Glutamatergic neuron (in vitro differentiated cells): ENCODE results near the gene PAQR5. TPM values are rescaled to one million over a fixed set of nuclear protein-coding genes. Genes with fewer than 3 reads are reported as not detected.

ENCODE experiments used
- DNase-seq: peaks from one replicate; pipeline ENCODE4 v3.0.0; 2022
- H3K27ac Mint-ChIP-seq: one replicate; pipeline ENCODE4 v1.8.0; 2020; ENCODE audit warnings: mild to moderate bottlenecking, mixed read lengths, inconsistent platforms; ENCODE audit not compliant: unreplicated experiment
- H3K27me3 Mint-ChIP-seq: one replicate; pipeline ENCODE4 v1.8.0; 2020; ENCODE audit warnings: mild to moderate bottlenecking, moderate library complexity, mixed read lengths, inconsistent platforms; ENCODE audit not compliant: unreplicated experiment
- H3K36me3 Mint-ChIP-seq: one replicate; pipeline ENCODE4 v1.8.0; 2020; ENCODE audit warnings: mild to moderate bottlenecking, mixed read lengths, inconsistent platforms; ENCODE audit not compliant: unreplicated experiment
- H3K4me1 Mint-ChIP-seq: one replicate; pipeline ENCODE4 v1.8.0; 2020; ENCODE audit warnings: mild to moderate bottlenecking, low read depth, mixed read lengths, inconsistent platforms; ENCODE audit not compliant: unreplicated experiment
- H3K4me3 Mint-ChIP-seq: one replicate; pipeline ENCODE4 v1.8.0; 2020; ENCODE audit warnings: mild to moderate bottlenecking, mixed read lengths, inconsistent platforms; ENCODE audit not compliant: unreplicated experiment
- H3K9me3 Mint-ChIP-seq: one replicate; pipeline ENCODE4 v1.8.0; 2020; ENCODE audit warnings: mild to moderate bottlenecking, moderate library complexity, mixed read lengths, inconsistent platforms; ENCODE audit not compliant: unreplicated experiment
- total RNA-seq: library from RNA; stranded (reverse); fragmentation: NEBNext Ultra II Directional; extraction: Animal tissue kit (Norgen Biotek cat#: 25700); gene quantifications from one replicate; pipeline ENCODE4 v1.2.1, GENCODE V29; 2021; ENCODE audit not compliant: unreplicated experiment
- TF ChIP-seq, protein P1 (sequence below): fragments of 200-600 bp; sonication (generic); IDR thresholded peaks from one replicate; pipeline ENCODE4 v1.5.0; 2021; ENCODE audit not compliant: partially characterized antibody, unreplicated experiment

Gene PAQR5
- total RNA-seq, 1 donor from 2014 or later, result not detected

- Mint-ChIP-seq H3K4me1 (peaks cover 10% of the 10 kb centered on the region), H3K36me3 (no peaks in the 10 kb centered on the region), H3K4me3 (peak overlapping the region; percentile 99), H3K27ac (no peak overlapping the region), H3K9me3 (no peaks in the 10 kb centered on the region), H3K27me3 (no peaks in the 10 kb centered on the region)
- no peak for DNase-seq
- TF ChIP-seq, protein P1, sequence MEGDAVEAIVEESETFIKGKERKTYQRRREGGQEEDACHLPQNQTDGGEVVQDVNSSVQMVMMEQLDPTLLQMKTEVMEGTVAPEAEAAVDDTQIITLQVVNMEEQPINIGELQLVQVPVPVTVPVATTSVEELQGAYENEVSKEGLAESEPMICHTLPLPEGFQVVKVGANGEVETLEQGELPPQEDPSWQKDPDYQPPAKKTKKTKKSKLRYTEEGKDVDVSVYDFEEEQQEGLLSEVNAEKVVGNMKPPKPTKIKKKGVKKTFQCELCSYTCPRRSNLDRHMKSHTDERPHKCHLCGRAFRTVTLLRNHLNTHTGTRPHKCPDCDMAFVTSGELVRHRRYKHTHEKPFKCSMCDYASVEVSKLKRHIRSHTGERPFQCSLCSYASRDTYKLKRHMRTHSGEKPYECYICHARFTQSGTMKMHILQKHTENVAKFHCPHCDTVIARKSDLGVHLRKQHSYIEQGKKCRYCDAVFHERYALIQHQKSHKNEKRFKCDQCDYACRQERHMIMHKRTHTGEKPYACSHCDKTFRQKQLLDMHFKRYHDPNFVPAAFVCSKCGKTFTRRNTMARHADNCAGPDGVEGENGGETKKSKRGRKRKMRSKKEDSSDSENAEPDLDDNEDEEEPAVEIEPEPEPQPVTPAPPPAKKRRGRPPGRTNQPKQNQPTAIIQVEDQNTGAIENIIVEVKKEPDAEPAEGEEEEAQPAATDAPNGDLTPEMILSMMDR, result no peak
Measured at GRCh38 chr15:69454953-69455352, 156.2 kb downstream of the PAQR5 start.

GRCh38 chr15:69456208-69457166 is 157.8 kb downstream of the PAQR5 start:
- no peak overlapping the region for H3K4me3 Mint-ChIP-seq

More at GRCh38 chr15:69456208-69457166, 157.8 kb downstream of the PAQR5 start:
- TF ChIP-seq, protein P1, result no peak
- DNase-seq, result no peak
- H3K27me3 Mint-ChIP-seq, result no peaks in the 10 kb centered on the region
- H3K9me3 Mint-ChIP-seq, result no peaks in the 10 kb centered on the region
- peaks cover 10% of the 10 kb centered on the region for H3K4me1 Mint-ChIP-seq
- no peak overlapping the region for H3K27ac Mint-ChIP-seq
- H3K36me3 Mint-ChIP-seq, result no peaks in the 10 kb centered on the region

Other genes starting within 250 kb of the PAQR5 start
- gene GLCE, start 138.3 kb upstream of the PAQR5 start, total RNA-seq, result 6.7 TPM
- gene KIF23, start 115.4 kb downstream of the PAQR5 start, total RNA-seq, result 5.2 TPM
- 572 TPM for gene RPLP1, start 153.9 kb downstream of the PAQR5 start, total RNA-seq